ENCODE measurements around the gene FLAD1.
A peak's percentile ranks its signal among the peaks of the same experiment; 100 is the strongest.

- TF ChIP-seq EZH2 (IDR thresholded peaks at IDR 0.05; ENCODE audit: borderline replicate concordance, low read depth, low read length, poor library complexity, severe bottlenecking) (no peak), CTCF (conservative IDR thresholded peaks at IDR 0.05; ENCODE audit: low read depth, low read length) (peak; percentile 100)
Observed at GRCh38 chr1:155017041-155017945, 34.1 kb downstream of the FLAD1 start.
